ENCODE results near the gene HCN4.

HCN4 gene

DNA sequence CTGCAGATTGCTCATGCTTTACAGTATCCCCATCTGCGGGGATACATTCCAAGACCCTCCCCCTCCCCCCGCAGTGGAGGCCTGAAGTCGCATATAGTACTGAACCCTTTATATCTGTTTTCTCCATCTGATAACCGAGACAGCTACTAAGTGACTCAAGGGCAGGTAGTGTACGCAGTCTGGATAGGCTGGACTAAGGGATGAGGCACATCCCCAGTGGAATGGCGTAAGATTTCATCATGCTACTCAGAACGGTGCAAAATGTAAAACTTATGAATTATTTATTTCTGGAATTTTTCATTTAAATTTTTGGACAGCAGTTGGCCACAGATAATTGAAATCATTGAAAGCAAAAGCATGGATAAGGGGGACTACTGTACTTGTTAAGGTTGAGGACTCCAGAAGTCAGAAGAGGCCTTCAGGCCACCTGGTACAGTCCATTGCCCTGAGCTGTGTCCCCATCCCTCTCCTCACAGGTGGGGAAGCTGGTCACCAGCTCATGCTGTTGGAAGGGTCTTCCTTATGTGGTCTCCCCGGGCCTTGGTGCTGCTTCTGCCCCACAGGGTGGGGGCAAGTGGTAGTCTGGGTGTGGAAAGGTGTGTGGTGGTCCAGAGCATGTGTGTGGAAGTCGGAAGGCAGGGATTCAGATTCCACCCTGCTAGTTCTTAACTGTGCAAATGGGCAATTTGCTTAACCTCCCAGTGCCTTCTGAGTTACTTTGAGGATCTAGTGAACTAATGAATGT, 72.0 kb downstream of the HCN4 start:
- no peak for DNase-seq (ENCODE audit: low read depth, low spot score)

GRCh38 chr15:73295630-73296286, 73.0 kb downstream of the HCN4 start:
- no peak for DNase-seq (ENCODE audit: low read depth, low spot score)

DNA sequence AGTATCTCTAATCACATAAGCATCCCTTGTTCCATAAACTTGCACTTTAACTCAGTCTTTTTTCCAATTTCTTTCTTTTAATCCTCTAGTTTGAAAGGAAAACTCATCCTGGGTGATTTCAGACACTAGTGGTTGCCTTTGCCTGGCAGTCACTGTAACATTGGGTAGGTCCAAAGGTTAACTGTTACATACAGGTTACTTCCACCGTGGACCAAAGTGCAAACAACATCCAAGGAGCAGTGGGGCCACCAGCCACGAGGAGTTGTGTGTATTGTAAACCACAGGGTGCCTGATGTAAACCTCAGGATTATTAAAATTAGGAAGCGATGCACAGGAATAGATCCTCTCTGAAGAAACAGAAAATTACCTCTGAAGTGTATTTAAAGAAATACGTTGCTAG, 75.0 kb downstream of the HCN4 start:
- no peak for DNase-seq (ENCODE audit: low read depth, low spot score)

- no peak for DNase-seq (ENCODE audit: low read depth, low spot score)
These were observed 77.3 kb downstream of the HCN4 start for GRCh38 chr15:73291441-73291840.

GRCh38 chr15:73287019-73287418, 81.7 kb downstream of the HCN4 start:
- no peak for DNase-seq (ENCODE audit: low read depth, low spot score)

- DNase-seq (ENCODE audit: low read depth, low spot score): no peak
These were observed 82.4 kb downstream of the HCN4 start for GRCh38 chr15:73286311-73286710.

- DNase-seq (ENCODE audit: low read depth, low spot score): no peak
These were observed 84.6 kb downstream of the HCN4 start for GRCh38 chr15:73284090-73284716.

DNA sequence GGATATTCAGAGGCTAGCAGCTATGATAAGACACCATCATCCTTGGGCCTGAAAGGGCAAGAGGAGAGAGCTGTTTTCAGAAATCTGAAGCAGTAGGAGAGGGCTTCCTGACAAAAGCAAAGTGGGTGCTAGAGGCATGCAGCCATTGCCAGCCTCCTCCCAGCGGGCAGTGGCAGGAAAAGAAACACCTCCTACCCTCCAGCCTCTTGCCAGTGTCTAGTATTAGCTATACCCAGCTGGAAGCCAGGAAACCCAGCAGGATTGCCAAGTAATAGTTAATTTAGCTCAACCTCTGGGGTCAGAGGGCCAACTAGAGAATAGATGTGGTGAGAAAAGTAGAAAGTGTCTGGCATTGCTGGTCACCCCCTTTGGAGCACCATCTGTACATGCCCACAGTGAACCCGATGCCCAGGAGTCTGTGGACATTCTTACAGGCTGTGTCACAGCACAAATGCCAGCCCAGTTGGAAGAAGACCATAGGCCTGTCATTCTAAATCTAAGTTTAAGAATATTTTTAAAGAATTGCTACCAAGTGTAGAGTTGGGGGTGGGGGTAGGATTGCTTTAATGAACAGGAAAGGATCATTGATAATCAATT, 85.3 kb downstream of the HCN4 start:
- DNase-seq (ENCODE audit: low read depth, low spot score): no peak

DNA sequence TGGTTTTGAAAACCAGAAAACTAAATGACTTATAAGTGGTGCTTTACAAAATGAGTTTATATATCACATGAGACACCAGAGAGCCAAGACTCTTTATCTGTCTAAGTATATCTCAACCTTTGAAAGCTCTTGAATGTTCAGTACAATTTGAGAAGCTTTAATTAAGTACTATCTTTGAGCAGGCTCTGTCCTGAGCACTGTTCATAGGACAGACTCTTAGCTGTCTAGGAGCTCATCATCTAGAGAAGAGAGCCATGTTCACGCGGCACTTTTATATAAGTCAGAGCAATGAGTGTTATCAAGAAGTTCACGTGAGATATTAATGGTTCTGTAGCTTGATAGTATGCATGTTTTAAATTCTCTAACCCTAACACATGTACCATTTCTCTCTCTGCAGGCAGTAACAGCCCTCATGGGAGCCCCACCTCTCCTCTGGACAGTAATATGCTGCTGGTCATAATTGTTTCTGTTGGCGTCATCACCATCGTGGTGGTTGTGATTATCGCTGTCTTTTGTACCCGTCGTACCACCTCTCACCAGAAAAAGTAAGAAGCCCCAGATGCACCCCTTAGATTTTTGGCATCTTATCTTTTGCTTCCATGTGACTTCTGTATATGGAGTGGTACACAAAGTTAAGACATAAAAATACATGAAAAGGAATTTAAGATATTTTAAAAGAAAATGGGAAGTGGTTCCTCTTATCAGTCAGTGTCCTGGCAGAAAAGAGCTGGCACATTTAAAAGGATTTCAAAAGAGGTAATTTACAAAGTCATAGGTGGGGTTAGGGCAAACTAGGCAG, 86.0 kb downstream of the HCN4 start:
- no peak for DNase-seq (ENCODE audit: low read depth, low spot score)

- no peak for DNase-seq (ENCODE audit: low read depth, low spot score)
These were observed 92.9 kb downstream of the HCN4 start for GRCh38 chr15:73275862-73276261.

DNA sequence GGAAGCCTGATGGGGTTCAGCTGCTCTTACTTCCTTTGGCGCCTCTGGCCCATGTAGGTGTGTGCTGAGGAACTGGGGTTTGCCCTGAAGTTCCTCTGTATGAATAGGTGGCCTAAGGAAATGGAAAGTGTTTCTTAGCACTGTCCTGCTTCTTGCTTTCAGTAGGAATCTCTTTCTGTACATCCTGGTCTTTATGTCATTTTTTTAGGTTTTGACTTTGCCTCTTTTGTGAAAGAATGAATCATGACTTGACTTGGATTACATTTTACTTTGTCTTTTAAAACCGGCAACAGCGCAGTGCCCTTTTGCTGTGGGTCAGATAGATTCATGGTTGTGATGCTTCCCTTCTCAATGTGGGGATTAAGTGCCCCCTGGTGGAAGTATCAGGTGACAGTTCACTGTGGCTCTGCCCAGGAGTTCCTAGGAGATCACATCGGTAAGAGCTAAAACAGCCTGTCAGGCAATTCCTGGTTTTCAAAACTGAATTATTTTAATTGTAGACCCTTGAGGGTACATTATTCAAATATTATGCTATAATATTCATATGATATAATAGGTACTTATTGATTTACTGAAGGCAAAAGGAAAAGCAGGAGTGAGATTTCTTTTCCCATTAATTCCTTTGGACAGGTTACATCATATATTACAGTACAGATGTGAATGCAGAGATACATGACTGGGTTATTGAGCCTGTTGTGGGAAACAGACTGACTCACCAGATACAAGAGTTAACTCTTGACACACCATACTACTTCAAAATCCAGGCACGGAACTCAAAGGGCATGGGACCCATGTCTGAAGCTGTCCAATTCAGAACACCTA, 95.4 kb downstream of the HCN4 start:
- no peak for DNase-seq (ENCODE audit: low read depth, low spot score)

GRCh38 chr15:73270366-73271097, 98.2 kb downstream of the HCN4 start:
- DNase-seq (ENCODE audit: low read depth, low spot score): no peak

All from activated naive CD8-positive, alpha-beta T cell treated with anti-CD3 and anti-CD28 coated beads, Interleukin-2, amount 50 U/mL, for 16 hours (primary cell).